GM19438 (cell line): ENCODE data around the gene MGAT4A.
A peak's percentile ranks its signal among the peaks of the same experiment; 100 is the strongest.
"Not testable (repeated sequence)": the region's sequence is repeated elsewhere in the genome, so short reads cannot be mapped to it uniquely, and the experiment has no call there.

Experiments used
- ATAC-seq: cut with Tn5 transposase; IDR thresholded peaks from one replicate; pipeline ENCODE4 v1.9.1; 2021; ENCODE audit warnings: low read depth; ENCODE audit not compliant: unreplicated experiment

Gene MGAT4A

GRCh38 chr2:98730707-98731040 lies 258 bp downstream of the MGAT4A start:
- ATAC-seq: peak; percentile 41

GRCh38 chr2:98730053-98730706 lies 752 bp downstream of the MGAT4A start:
- no peak for ATAC-seq

- ATAC-seq: no peak
Measured at GRCh38 chr2:98729652-98730051, 1.3 kb downstream of the MGAT4A start.

GRCh38 chr2:98728088-98728718 lies 2.7 kb downstream of the MGAT4A start:
- not testable (repeated sequence) for ATAC-seq

GRCh38 chr2:98727369-98728087 lies 3.4 kb downstream of the MGAT4A start:
- ATAC-seq: no peak

GRCh38 chr2:98726735-98727368 lies 4.1 kb downstream of the MGAT4A start:
- ATAC-seq: no peak

GRCh38 chr2:98726205-98726604 lies 4.7 kb downstream of the MGAT4A start:
- ATAC-seq: no peak

- ATAC-seq: no peak
Measured at GRCh38 chr2:98720286-98720685, 10.6 kb downstream of the MGAT4A start.

- ATAC-seq: no peak
Measured at GRCh38 chr2:98717621-98718020, 13.3 kb downstream of the MGAT4A start.

- no peak for ATAC-seq
Measured at GRCh38 chr2:98716786-98717185, 14.1 kb downstream of the MGAT4A start.

GRCh38 chr2:98715812-98716451 lies 15.0 kb downstream of the MGAT4A start:
- ATAC-seq: no peak

- peak; percentile 58 for ATAC-seq
Measured at GRCh38 chr2:98713332-98714015, 17.5 kb downstream of the MGAT4A start.

- no peak for ATAC-seq
Measured at GRCh38 chr2:98712145-98712544, 18.8 kb downstream of the MGAT4A start.

- no peak for ATAC-seq
Measured at GRCh38 chr2:98711506-98711905, 19.4 kb downstream of the MGAT4A start.

- no peak for ATAC-seq
Measured at GRCh38 chr2:98710734-98711133, 20.2 kb downstream of the MGAT4A start.

- ATAC-seq: no peak
Measured at GRCh38 chr2:98709535-98709934, 21.4 kb downstream of the MGAT4A start.

- no peak for ATAC-seq
Measured at GRCh38 chr2:98708396-98709186, 22.3 kb downstream of the MGAT4A start.

GRCh38 chr2:98706591-98706990 lies 24.3 kb downstream of the MGAT4A start:
- no peak for ATAC-seq

- ATAC-seq: no peak
Measured at GRCh38 chr2:98705333-98705617, 25.7 kb downstream of the MGAT4A start.
